IMR-90 (cell line): ENCODE data around the gene TWIST2. TPM values are rescaled to one million over a fixed set of nuclear protein-coding genes. Genes with fewer than 3 reads are reported as not detected.

ENCODE experiments used
- ATAC-seq: fragments of 200-7000 bp; cut with Tn5 transposase; 2 replicates; pipeline ENCODE4 v1.9.1; 2020; ENCODE audit warnings: low read depth, mild to moderate bottlenecking, moderate library complexity
- BruUV-seq: library from RNA; stranded (reverse); fragments of 400-500 nt; replicated peaks from 2 replicates; lab custom pipeline; 2021; lab: Mats Ljungman, UMichigan
- CTCF ChIA-PET: fragments of 300-600 bp; formaldehyde crosslinking; extraction: SDS; loops from one replicate; lab custom pipeline; 2021; ENCODE audit warnings: antibody characterized with exemption; lab: Yijun Ruan, JAX
- POLR2A ChIA-PET: fragments of 300-600 bp; sonication (Branson Sonifier 250); formaldehyde crosslinking; loops from one replicate; lab custom pipeline; 2022; ENCODE audit warnings: antibody characterized with exemption; ENCODE audit not compliant: unreplicated experiment; lab: Charles Lee
- DNase-seq: peaks from one replicate; pipeline ENCODE4 v3.0.0; 2013
- H2AFZ ChIP-seq: replicated peaks from 2 replicates; pipeline ENCODE3; 2013; ENCODE audit warnings: low read length, mild to moderate bottlenecking; ENCODE audit not compliant: poor library complexity
- H2AK5ac ChIP-seq: 2 replicates; pipeline ENCODE4 v1.6.1; 2013; ENCODE audit warnings: low read depth, low read length, inconsistent platforms
- H2AK9ac ChIP-seq: replicated peaks from 2 replicates; pipeline ENCODE3; 2013; ENCODE audit warnings: mild to moderate bottlenecking, low read depth, low read length, moderate library complexity; ENCODE audit not compliant: poor library complexity
- H2BK120ac ChIP-seq: 2 replicates; pipeline ENCODE4 v1.6.1; 2013; ENCODE audit warnings: low read depth, low read length, inconsistent platforms
- H2BK15ac ChIP-seq: 3 replicates; pipeline ENCODE4 v1.6.1; 2013; ENCODE audit warnings: low read depth, low read length, inconsistent platforms
- H2BK20ac ChIP-seq: 2 replicates; pipeline ENCODE4 v1.6.1; 2013; ENCODE audit warnings: low read depth, mild to moderate bottlenecking, inconsistent platforms, low read length, moderate library complexity
- H2BK5ac ChIP-seq: 2 replicates; pipeline ENCODE4 v1.6.1; 2013; ENCODE audit warnings: mild to moderate bottlenecking, low read depth, low read length, inconsistent platforms; ENCODE audit not compliant: poor library complexity, severe bottlenecking
- H3K14ac ChIP-seq: replicated peaks from 2 replicates; pipeline ENCODE4 v1.6.1; 2013; ENCODE audit warnings: low read depth, low read length, inconsistent platforms
- H3K18ac ChIP-seq: 2 replicates; pipeline ENCODE4 v1.6.1; 2013; ENCODE audit warnings: low read depth, low read length, control low read depth
- H3K23ac ChIP-seq: 2 replicates; pipeline ENCODE4 v1.6.1; 2013; ENCODE audit warnings: low read depth, low read length, inconsistent platforms
- H3K27ac ChIP-seq: 2 replicates; pipeline ENCODE4 v1.5.1; 2013; ENCODE audit warnings: mild to moderate bottlenecking, control low read depth, low read length; ENCODE audit not compliant: insufficient read depth
- H3K27me3 ChIP-seq: 2 replicates; pipeline ENCODE4 v1.6.1; 2013; ENCODE audit warnings: low read length; ENCODE audit not compliant: control insufficient read depth, insufficient read depth
- H3K36me3 ChIP-seq: 2 replicates; pipeline ENCODE4 v1.6.1; 2013; ENCODE audit warnings: low read length, mixed read lengths; ENCODE audit not compliant: control insufficient read depth, insufficient read depth
- H3K4ac ChIP-seq: 2 replicates; pipeline ENCODE4 v1.6.1; 2013; ENCODE audit warnings: low read depth, low read length, inconsistent platforms
- H3K4me1 ChIP-seq: 2 replicates; pipeline ENCODE4 v1.6.1; 2013; ENCODE audit warnings: low read length, mixed read lengths; ENCODE audit not compliant: control insufficient read depth, insufficient read depth
- H3K4me2 ChIP-seq: 2 replicates; pipeline ENCODE4 v1.6.1; 2013; ENCODE audit warnings: low read depth, mild to moderate bottlenecking, control low read depth, low read length, moderate library complexity
- H3K4me3 ChIP-seq: 2 replicates; pipeline ENCODE4 v1.5.1; 2013; ENCODE audit warnings: low read depth, mild to moderate bottlenecking, control low read depth, low read length, moderate library complexity; ENCODE audit not compliant: insufficient read depth
- H3K56ac ChIP-seq: 2 replicates; pipeline ENCODE4 v1.6.1; 2013; ENCODE audit warnings: low read length, inconsistent platforms; ENCODE audit not compliant: insufficient read depth; ENCODE audit errors: extremely low read depth
- H3K79me1 ChIP-seq, 2 experiments: 2 replicates each; pipeline ENCODE4 v1.6.1; 2013; ENCODE audit warnings: low read length in 2 of 2, inconsistent platforms in 1 of 2, low read depth in 1 of 2
- H3K9ac ChIP-seq: 2 replicates; pipeline ENCODE4 v1.6.1; 2013; ENCODE audit warnings: low read depth, low read length, control low read depth
- H3K9me1 ChIP-seq: 2 replicates; pipeline ENCODE4 v1.6.1; 2013; ENCODE audit warnings: low read length, inconsistent platforms; ENCODE audit not compliant: insufficient read depth
- H3K9me3 ChIP-seq: 2 replicates; pipeline ENCODE4 v1.6.1; 2013; ENCODE audit warnings: low read length; ENCODE audit not compliant: control insufficient read depth, insufficient read depth
- H4K20me1 ChIP-seq: 2 replicates; pipeline ENCODE4 v1.6.1; 2013; ENCODE audit warnings: low read length, inconsistent platforms; ENCODE audit not compliant: insufficient read depth
- H4K5ac ChIP-seq: 2 replicates; pipeline ENCODE4 v1.6.1; 2013; ENCODE audit warnings: mild to moderate bottlenecking, low read depth, low read length, control low read depth
- H4K8ac ChIP-seq, 2 experiments: 2 replicates each; pipeline ENCODE4 v1.6.1; 2013; ENCODE audit warnings: low read depth in 2 of 2, low read length in 2 of 2, control low read depth in 1 of 2, inconsistent platforms in 1 of 2
- H4K91ac ChIP-seq: 2 replicates; pipeline ENCODE4 v1.6.1; 2013; ENCODE audit warnings: low read depth, low read length, inconsistent platforms; ENCODE audit not compliant: insufficient read depth
- CEBPB ChIP-seq: IDR thresholded peaks from 2 replicates; pipeline ENCODE4 v1.6.1; 2012; ENCODE audit warnings: low read depth, low read length, improper control_type of control experiment
- MAFK ChIP-seq: IDR thresholded peaks from 2 replicates; pipeline ENCODE4 v1.6.1; 2012; ENCODE audit warnings: low read depth, low read length, improper control_type of control experiment
- MAZ ChIP-seq: IDR thresholded peaks from 2 replicates; pipeline ENCODE4 v1.6.1; 2012; ENCODE audit warnings: low read depth, mild to moderate bottlenecking, low read length, improper control_type of control experiment, moderate library complexity, borderline replicate concordance
- MXI1 ChIP-seq: IDR thresholded peaks from 2 replicates; pipeline ENCODE4 v1.6.1; 2012; ENCODE audit warnings: low read depth, mild to moderate bottlenecking, low read length, moderate library complexity, borderline replicate concordance
- NFE2L2 ChIP-seq: fragments of 150-350 bp; IDR thresholded peaks from 2 replicates; pipeline ENCODE4 v1.6.1; 2016; ENCODE audit warnings: low read depth, mild to moderate bottlenecking, low read length
- RAD21 ChIP-seq: IDR thresholded peaks from 2 replicates; pipeline ENCODE4 v1.6.1; 2012; ENCODE audit warnings: low read length, improper control_type of control experiment
- RCOR1 ChIP-seq: IDR thresholded peaks from 2 replicates; pipeline ENCODE4 v1.6.1; 2012; ENCODE audit warnings: mild to moderate bottlenecking, low read length, improper control_type of control experiment; ENCODE audit not compliant: insufficient replicate concordance
- RFX5 ChIP-seq: IDR thresholded peaks from 2 replicates; pipeline ENCODE4 v1.8.0; 2012; ENCODE audit warnings: low read depth, mild to moderate bottlenecking, low read length, moderate library complexity
- WGBS, 2 experiments: methylation state at CpG; one replicate each; pipeline versions ENCODE4 v1.1.5 to v1.1.7; 2013; ENCODE audit warnings: missing lambda C conversion rate in 2 of 2; ENCODE audit not compliant: insufficient read length in 1 of 2; ENCODE audit errors: extremely low coverage in 2 of 2; 5-methylcytosine and 5-hydroxymethylcytosine counted together
- dilution Hi-C: fragments of 300-500 bp; cut with HindIII; formaldehyde crosslinking; loops from one replicate; pipeline ENCODE4 v1.14.3; 2018; ENCODE audit warnings: low sequenced_read_pairs; ENCODE audit not compliant: unreplicated experiment
- in situ Hi-C: fragments of 300-500 bp; cut with MboI; formaldehyde crosslinking; loops from 3 replicates; pipeline ENCODE4 v1.14.3; 2019; ENCODE audit warnings: low sequenced_read_pairs, inconsistent platforms, mixed read lengths
- intact Hi-C: fragments of 100-400 bp; cut with micrococcal nuclease; formaldehyde crosslinking; loops from 2 replicates; pipeline ENCODE4 v1.10.0; 2022
- polyA plus RNA-seq, 3 experiments: library from polyadenylated mRNA; depleted of rRNA; stranded (reverse); fragments of >200 nt; gene quantifications; 2 replicates each; pipeline ENCODE4 v1.2.3, GENCODE V29; 2012; ENCODE audit warnings: low replicate concordance in 1 of 3
- total RNA-seq: library from RNA; depleted of rRNA; stranded (reverse); fragments of >200 nt; gene quantifications from 2 replicates; pipeline ENCODE4 v1.2.3, GENCODE V29; 2012

TWIST2 gene
- total and polyA plus RNA-seq, 2 of the 4 experiments (the other 2 are of a cell fraction): 9.3 to 33.6 TPM

- no peak overlapping the region; the same call in 1 of the 2 replicates for H3K4ac ChIP-seq
- H3K14ac ChIP-seq: no peak overlapping the region
- dilution Hi-C loops: no loop called here
- H3K23ac ChIP-seq: no peak overlapping the region
- no peak overlapping the region for H4K91ac ChIP-seq
- no peak overlapping the region for H3K9ac ChIP-seq
- H3K4me3 ChIP-seq: no peak overlapping the region
- intact Hi-C loops: no loop called here
- WGBS, 2 experiments: 88% methylated on average over 6 of the region's 16 CpGs; no CpG with 5 or more reads in 1 of the 2 experiments
- DNase-seq (no peak), ATAC-seq (no peak)
- H4K8ac ChIP-seq: no peak overlapping the region
- no TSS peak for BruUV-seq
- CTCF ChIA-PET: no interaction called here
- peak overlapping the region; percentile 66; the same call in 1 of the 2 replicates for H2AK5ac ChIP-seq
- POLR2A ChIA-PET: no interaction called here
- no peak overlapping the region; the same call in 2 of the 3 replicates for H2BK15ac ChIP-seq
- H2BK5ac ChIP-seq: no peak overlapping the region
- H2AK9ac ChIP-seq: peak overlapping the region; percentile 47
- TF ChIP-seq RCOR1 (no peak), RFX5 (no peak), RAD21 (no peak), MAZ (no peak), NFE2L2 (no peak), MAFK (no peak), CEBPB (no peak), MXI1 (no peak)
- no peak overlapping the region for H3K18ac ChIP-seq
- in situ Hi-C loops: no loop called here
- no peak overlapping the region for H2BK20ac ChIP-seq
- peaks cover 0 to 15% of the 10 kb centered on the region in 2 experiments; a peak in 2 of 4 replicates for H3K79me1 ChIP-seq
- H4K5ac ChIP-seq: no peak overlapping the region
- no peak overlapping the region for H3K4me2 ChIP-seq
- H3K27ac ChIP-seq: no peak overlapping the region
- H3K9me1 ChIP-seq: peaks cover 22% of the 10 kb centered on the region
- 0 out of 2 replicates have a peak overlapping the region, but pooled peaks have one; percentile 26 for H2BK120ac ChIP-seq
- H3K9me3 ChIP-seq: peaks cover 3% of the 10 kb centered on the region; the same call in 1 of the 2 replicates
- no peak overlapping the region for H3K56ac ChIP-seq
- H3K36me3 ChIP-seq: peaks cover 19% of the 10 kb centered on the region
- H3K27me3 ChIP-seq: no peaks in the 10 kb centered on the region
- H3K4me1 ChIP-seq: peaks cover 8% of the 10 kb centered on the region
- H4K20me1 ChIP-seq: no peaks in the 10 kb centered on the region
- no peak overlapping the region for H2AFZ ChIP-seq
Measured at GRCh38 chr2:238916176-238916874, 68.4 kb downstream of the TWIST2 start.
